ENCODE results near the gene SNTG2.

DNA sequence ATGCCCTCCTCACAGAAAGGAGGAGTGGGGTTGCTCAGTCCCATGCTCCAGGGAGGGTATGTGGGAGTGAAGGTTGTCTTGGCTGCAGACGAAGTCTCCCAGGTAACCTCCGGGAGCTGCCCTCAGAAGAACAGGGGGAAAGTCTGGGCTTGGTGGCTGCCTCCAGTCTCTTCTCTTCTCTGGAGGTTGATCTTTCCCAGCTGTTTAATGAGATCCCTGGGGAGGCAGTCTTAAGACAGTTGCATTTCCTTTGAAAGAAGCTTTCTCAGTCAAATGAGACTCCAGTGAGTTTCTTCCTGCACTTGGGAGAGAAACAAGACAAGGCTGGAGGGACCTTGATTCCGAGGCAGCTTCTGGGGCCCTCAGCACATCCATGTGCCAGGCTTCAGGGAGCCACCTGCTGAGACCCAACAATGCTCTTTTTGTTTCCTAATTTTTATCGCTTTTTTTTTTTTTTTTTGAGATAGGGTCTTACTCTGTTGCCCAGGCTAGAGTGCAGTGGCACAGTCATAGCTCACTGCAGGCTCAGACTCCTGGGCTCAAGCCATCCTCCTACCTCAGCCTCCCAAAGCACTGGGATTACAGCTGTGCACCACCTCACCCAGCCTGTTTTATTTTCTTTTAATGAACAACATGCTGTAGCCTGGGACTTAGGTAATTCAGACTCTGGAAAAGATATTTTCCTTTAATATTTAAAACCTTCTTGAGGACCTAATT is 390.9 kb downstream of the SNTG2 start:
- TF ChIP-seq SP2 (CRISPR knock-in tag; IDR thresholded peaks at IDR 0.05) = no peak
- no peak for TF ChIP-seq ZNF703 (CRISPR knock-in tag; IDR thresholded peaks at IDR 0.05; ENCODE audit: borderline replicate concordance)
- TF ChIP-seq NR3C1 (CRISPR knock-in tag; IDR thresholded peaks at IDR 0.05) = no peak
- TF ChIP-seq, protein P1, sequence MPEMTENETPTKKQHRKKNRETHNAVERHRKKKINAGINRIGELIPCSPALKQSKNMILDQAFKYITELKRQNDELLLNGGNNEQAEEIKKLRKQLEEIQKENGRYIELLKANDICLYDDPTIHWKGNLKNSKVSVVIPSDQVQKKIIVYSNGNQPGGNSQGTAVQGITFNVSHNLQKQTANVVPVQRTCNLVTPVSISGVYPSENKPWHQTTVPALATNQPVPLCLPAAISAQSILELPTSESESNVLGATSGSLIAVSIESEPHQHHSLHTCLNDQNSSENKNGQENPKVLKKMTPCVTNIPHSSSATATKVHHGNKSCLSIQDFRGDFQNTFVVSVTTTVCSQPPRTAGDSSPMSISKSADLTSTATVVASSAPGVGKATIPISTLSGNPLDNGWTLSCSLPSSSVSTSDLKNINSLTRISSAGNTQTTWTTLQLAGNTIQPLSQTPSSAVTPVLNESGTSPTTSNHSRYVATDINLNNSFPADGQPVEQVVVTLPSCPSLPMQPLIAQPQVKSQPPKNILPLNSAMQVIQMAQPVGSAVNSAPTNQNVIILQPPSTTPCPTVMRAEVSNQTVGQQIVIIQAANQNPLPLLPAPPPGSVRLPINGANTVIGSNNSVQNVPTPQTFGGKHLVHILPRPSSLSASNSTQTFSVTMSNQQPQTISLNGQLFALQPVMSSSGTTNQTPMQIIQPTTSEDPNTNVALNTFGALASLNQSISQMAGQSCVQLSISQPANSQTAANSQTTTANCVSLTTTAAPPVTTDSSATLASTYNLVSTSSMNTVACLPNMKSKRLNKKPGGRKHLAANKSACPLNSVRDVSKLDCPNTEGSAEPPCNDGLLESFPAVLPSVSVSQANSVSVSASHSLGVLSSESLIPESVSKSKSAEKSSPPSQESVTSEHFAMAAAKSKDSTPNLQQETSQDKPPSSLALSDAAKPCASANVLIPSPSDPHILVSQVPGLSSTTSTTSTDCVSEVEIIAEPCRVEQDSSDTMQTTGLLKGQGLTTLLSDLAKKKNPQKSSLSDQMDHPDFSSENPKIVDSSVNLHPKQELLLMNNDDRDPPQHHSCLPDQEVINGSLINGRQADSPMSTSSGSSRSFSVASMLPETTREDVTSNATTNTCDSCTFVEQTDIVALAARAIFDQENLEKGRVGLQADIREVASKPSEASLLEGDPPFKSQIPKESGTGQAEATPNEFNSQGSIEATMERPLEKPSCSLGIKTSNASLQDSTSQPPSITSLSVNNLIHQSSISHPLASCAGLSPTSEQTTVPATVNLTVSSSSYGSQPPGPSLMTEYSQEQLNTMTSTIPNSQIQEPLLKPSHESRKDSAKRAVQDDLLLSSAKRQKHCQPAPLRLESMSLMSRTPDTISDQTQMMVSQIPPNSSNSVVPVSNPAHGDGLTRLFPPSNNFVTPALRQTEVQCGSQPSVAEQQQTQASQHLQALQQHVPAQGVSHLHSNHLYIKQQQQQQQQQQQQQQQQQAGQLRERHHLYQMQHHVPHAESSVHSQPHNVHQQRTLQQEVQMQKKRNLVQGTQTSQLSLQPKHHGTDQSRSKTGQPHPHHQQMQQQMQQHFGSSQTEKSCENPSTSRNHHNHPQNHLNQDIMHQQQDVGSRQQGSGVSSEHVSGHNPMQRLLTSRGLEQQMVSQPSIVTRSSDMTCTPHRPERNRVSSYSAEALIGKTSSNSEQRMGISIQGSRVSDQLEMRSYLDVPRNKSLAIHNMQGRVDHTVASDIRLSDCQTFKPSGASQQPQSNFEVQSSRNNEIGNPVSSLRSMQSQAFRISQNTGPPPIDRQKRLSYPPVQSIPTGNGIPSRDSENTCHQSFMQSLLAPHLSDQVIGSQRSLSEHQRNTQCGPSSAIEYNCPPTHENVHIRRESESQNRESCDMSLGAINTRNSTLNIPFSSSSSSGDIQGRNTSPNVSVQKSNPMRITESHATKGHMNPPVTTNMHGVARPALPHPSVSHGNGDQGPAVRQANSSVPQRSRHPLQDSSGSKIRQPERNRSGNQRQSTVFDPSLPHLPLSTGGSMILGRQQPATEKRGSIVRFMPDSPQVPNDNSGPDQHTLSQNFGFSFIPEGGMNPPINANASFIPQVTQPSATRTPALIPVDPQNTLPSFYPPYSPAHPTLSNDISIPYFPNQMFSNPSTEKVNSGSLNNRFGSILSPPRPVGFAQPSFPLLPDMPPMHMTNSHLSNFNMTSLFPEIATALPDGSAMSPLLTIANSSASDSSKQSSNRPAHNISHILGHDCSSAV (CRISPR knock-in tag; IDR thresholded peaks at IDR 0.05; ENCODE audit: borderline replicate concordance) = no peak
- TF ChIP-seq MED1 (CRISPR knock-in tag; IDR thresholded peaks at IDR 0.05) = no peak
- TF ChIP-seq, protein P2, sequence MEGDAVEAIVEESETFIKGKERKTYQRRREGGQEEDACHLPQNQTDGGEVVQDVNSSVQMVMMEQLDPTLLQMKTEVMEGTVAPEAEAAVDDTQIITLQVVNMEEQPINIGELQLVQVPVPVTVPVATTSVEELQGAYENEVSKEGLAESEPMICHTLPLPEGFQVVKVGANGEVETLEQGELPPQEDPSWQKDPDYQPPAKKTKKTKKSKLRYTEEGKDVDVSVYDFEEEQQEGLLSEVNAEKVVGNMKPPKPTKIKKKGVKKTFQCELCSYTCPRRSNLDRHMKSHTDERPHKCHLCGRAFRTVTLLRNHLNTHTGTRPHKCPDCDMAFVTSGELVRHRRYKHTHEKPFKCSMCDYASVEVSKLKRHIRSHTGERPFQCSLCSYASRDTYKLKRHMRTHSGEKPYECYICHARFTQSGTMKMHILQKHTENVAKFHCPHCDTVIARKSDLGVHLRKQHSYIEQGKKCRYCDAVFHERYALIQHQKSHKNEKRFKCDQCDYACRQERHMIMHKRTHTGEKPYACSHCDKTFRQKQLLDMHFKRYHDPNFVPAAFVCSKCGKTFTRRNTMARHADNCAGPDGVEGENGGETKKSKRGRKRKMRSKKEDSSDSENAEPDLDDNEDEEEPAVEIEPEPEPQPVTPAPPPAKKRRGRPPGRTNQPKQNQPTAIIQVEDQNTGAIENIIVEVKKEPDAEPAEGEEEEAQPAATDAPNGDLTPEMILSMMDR (CRISPR knock-in tag; IDR thresholded peaks at IDR 0.05) = no peak
- TF ChIP-seq IRF2 (CRISPR knock-in tag; IDR thresholded peaks at IDR 0.05) = no peak
- no peak for TF ChIP-seq GABPB1 (CRISPR knock-in tag; IDR thresholded peaks at IDR 0.05)
- TF ChIP-seq, protein P3, sequence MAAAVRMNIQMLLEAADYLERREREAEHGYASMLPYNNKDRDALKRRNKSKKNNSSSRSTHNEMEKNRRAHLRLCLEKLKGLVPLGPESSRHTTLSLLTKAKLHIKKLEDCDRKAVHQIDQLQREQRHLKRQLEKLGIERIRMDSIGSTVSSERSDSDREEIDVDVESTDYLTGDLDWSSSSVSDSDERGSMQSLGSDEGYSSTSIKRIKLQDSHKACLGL (CRISPR knock-in tag; IDR thresholded peaks at IDR 0.05) = no peak
- TF ChIP-seq, protein P4, sequence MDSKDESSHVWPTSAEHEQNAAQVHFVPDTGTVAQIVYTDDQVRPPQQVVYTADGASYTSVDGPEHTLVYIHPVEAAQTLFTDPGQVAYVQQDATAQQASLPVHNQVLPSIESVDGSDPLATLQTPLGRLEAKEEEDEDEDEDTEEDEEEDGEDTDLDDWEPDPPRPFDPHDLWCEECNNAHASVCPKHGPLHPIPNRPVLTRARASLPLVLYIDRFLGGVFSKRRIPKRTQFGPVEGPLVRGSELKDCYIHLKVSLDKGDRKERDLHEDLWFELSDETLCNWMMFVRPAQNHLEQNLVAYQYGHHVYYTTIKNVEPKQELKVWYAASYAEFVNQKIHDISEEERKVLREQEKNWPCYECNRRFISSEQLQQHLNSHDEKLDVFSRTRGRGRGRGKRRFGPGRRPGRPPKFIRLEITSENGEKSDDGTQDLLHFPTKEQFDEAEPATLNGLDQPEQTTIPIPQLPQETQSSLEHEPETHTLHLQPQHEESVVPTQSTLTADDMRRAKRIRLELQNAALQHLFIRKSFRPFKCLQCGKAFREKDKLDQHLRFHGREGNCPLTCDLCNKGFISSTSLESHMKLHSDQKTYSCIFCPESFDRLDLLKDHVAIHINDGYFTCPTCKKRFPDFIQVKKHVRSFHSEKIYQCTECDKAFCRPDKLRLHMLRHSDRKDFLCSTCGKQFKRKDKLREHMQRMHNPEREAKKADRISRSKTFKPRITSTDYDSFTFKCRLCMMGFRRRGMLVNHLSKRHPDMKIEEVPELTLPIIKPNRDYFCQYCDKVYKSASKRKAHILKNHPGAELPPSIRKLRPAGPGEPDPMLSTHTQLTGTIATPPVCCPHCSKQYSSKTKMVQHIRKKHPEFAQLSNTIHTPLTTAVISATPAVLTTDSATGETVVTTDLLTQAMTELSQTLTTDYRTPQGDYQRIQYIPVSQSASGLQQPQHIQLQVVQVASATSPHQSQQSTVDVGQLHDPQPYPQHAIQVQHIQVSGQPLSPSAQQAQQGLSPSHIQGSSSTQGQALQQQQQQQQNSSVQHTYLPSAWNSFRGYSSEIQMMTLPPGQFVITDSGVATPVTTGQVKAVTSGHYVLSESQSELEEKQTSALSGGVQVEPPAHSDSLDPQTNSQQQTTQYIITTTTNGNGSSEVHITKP (CRISPR knock-in tag; IDR thresholded peaks at IDR 0.05; ENCODE audit: low read depth) = no peak
- no peak for TF ChIP-seq POLR2A (IDR thresholded peaks at IDR 0.05; ENCODE audit: insufficient read depth in 1 of 2, low read depth in 2 of 2, low read length in 2 of 2)
- TF ChIP-seq POLR2AphosphoS5 (IDR thresholded peaks at IDR 0.05; ENCODE audit: low read depth, low read length) = no peak
